HEK293 (cell line): ENCODE results near the gene MALAT1.

Experiments
- ZNF423 ChIP-seq: fragments of 450-650 bp; formaldehyde crosslinking; IDR thresholded peaks from 2 replicates; pipeline ENCODE4 v1.5.1; 2016; ENCODE audit warnings: missing biosample characterization, missing genetic modification characterization
- TF ChIP-seq, protein P1 (sequence below): fragments of 450-650 bp; formaldehyde crosslinking; IDR thresholded peaks from 2 replicates; pipeline ENCODE4 v1.5.1; 2016; ENCODE audit warnings: missing biosample characterization, missing genetic modification characterization

- TF ChIP-seq, protein P1, sequence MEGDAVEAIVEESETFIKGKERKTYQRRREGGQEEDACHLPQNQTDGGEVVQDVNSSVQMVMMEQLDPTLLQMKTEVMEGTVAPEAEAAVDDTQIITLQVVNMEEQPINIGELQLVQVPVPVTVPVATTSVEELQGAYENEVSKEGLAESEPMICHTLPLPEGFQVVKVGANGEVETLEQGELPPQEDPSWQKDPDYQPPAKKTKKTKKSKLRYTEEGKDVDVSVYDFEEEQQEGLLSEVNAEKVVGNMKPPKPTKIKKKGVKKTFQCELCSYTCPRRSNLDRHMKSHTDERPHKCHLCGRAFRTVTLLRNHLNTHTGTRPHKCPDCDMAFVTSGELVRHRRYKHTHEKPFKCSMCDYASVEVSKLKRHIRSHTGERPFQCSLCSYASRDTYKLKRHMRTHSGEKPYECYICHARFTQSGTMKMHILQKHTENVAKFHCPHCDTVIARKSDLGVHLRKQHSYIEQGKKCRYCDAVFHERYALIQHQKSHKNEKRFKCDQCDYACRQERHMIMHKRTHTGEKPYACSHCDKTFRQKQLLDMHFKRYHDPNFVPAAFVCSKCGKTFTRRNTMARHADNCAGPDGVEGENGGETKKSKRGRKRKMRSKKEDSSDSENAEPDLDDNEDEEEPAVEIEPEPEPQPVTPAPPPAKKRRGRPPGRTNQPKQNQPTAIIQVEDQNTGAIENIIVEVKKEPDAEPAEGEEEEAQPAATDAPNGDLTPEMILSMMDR (tag by site-specific recombination), result no peak
- TF ChIP-seq ZNF423 (tag by site-specific recombination), result no peak
Measured at GRCh38 chr11:65545853-65546216, 47.0 kb downstream of the MALAT1 start.
